Measurements from ENCODE around the gene NAALAD2.

DNA sequence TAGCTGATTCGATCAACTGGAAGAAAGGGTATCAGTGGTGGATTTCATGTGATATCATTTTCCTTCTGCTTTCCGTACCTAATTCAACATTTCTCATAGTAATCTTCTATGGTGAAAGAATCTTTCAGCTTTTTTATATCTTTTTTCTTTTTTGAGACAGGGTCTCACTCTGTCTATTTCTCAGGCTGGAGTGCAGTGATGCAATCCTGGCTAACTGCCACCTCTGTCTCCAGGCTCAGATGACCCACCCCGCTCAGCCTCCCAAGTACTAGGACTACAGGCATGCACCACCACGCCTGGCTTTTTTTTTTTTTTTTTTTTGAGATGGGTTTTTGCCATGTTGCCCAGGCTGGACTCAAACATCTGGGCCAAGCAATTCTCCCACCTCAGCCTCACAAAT, 107.0 kb downstream of the NAALAD2 start:
- no peak for TF ChIP-seq EZH2 (optimal IDR thresholded peaks at IDR 0.05; ENCODE audit: low read depth, low read length)
- TF ChIP-seq CTCF (IDR thresholded peaks at IDR 0.05; ENCODE audit: low read length), result no peak
- no peak for TF ChIP-seq EZH2phosphoT487 (IDR thresholded peaks at IDR 0.05; ENCODE audit: low read length)

Data from MM.1S (cell line).